ENCODE data around the gene CTXND1. TPM values are rescaled to one million over a fixed set of nuclear protein-coding genes. Genes with fewer than 3 reads are reported as not detected.

The CTXND1 gene
- total and polyA plus RNA-seq, 12 donors: 0.11 to 8.3 (median 1.8) TPM

DNA sequence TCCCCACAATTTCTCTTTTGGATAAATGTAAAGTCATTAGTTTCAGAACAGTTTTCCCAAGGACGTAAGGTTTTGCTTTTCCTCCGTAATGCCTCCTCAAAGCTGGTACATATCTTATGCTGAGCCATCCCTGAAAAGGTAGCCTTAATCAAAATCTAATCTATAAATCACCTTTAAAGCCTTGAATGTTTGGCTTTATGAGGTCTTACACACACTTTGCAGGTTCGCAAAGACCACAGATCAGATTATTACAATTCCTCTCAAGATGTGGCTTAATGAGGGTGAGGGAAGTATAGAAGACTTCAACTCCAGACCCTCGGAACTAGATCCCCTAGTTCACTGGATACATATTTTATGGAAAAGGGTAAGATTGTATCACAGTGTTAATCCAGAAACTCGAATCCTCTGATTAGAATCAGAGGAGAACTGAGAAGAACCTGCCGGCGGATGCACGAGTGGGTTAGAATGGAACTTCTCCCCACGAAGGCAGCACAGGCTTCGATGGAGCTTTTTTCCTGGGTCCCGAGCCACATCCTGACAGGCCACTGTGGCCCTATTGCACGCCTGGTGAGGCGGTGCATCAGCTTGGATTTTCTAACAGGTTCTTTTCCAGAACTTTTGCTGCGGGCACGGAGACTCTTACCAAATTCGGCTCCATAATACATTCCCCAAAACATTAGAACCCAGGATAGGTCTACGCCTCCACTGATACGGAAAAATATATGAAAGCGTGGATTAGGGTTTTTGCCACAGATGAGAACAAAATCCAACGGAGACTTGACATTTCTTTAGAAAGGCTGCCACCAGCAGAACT, 1.2 kb downstream of the CTXND1 start:
- Histone ChIP-seq H3K36me3 (no peaks in the 10 kb centered on the region), H3K4me1 (peaks cover 0 to 6% (median 0%) of the 10 kb centered on the region in 9 donors), H3K27me3 (peaks cover 6 to 98% (median 76%) of the 10 kb centered on the region in 7 donors), H3K4me3 (peak overlapping the region in 5 of 10 donors; percentile 42 to 53 (median 48)), H3K9me3 (no peaks in the 10 kb centered on the region), H3K27ac (peak overlapping the region in 5 of 10 donors; percentile 34 to 60 (median 56))
- DNase-seq (peak in 1 of 2 donors; percentile 13), ATAC-seq (peak in 1 of 8 donors; percentile 51)
- intact Hi-C loops (cut with DNase I): no loop called here
- WGBS, 2 donors: 60 to 62% methylated on average over 20 of the region's 20 CpGs
- TF ChIP-seq, protein P1, sequence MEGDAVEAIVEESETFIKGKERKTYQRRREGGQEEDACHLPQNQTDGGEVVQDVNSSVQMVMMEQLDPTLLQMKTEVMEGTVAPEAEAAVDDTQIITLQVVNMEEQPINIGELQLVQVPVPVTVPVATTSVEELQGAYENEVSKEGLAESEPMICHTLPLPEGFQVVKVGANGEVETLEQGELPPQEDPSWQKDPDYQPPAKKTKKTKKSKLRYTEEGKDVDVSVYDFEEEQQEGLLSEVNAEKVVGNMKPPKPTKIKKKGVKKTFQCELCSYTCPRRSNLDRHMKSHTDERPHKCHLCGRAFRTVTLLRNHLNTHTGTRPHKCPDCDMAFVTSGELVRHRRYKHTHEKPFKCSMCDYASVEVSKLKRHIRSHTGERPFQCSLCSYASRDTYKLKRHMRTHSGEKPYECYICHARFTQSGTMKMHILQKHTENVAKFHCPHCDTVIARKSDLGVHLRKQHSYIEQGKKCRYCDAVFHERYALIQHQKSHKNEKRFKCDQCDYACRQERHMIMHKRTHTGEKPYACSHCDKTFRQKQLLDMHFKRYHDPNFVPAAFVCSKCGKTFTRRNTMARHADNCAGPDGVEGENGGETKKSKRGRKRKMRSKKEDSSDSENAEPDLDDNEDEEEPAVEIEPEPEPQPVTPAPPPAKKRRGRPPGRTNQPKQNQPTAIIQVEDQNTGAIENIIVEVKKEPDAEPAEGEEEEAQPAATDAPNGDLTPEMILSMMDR (IDR thresholded peaks at IDR 0.05): no peak

DNA sequence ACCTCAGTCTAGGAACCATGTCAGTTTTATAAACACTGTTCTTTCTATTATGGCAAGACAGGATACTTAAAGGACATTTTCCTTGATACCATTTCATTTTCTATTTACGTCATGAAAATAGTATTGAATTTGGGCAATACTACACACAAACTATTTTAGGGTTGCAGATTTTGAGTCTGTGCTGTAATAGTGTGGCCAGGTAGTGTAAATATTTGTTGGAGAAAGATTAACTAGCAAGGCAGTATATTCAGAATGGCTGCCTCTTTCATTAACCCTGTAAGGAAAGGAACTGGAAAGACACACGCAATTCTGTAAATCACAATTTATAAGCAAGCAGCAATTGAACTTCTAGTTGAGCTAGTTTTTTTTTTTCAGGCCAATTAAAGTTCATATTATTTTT, 2.0 kb downstream of the CTXND1 start:
- intact Hi-C loops (cut with DNase I): no loop called here
- DNase-seq: no peak
- ATAC-seq: no peak
- H3K27ac ChIP-seq: peak overlapping the region in 3 of 10 donors; percentile 1 to 44 (median 3)
- H3K36me3 ChIP-seq: no peaks in the 10 kb centered on the region
- 61 to 73% methylated on average over 2 of the region's 2 CpGs for WGBS, 2 donors
- H3K27me3 ChIP-seq: peaks cover 6 to 98% (median 73%) of the 10 kb centered on the region in 7 donors
- TF ChIP-seq, protein P1 (IDR thresholded peaks at IDR 0.05): no peak
- no peak overlapping the region for H3K4me3 ChIP-seq
- H3K4me1 ChIP-seq: peaks cover 0 to 6% (median 0%) of the 10 kb centered on the region in 9 donors
- no peaks in the 10 kb centered on the region for H3K9me3 ChIP-seq

DNA sequence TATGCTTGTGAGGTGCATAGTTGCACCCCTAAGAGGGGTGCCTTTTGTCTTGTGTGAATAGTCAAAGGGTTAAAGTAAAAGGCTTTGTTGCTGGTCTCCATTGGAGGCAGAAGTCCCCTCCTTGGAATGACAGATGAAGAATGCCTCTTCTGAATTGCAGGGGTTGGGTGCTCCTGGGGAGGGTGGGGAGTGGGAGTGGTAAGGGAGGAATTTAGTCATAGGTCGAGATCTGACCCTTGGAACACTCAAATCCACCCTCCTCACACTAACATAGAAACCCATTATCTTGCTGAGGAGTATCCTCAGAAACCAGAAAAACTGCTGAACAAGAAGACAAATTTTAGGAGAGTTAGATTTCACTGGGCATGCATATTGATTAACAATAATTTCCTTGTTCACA, 4.7 kb downstream of the CTXND1 start:
- Histone ChIP-seq H3K27me3 (peaks cover 6 to 75% (median 57%) of the 10 kb centered on the region in 7 donors), H3K4me1 (peaks cover 0 to 6% (median 0%) of the 10 kb centered on the region in 9 donors), H3K27ac (no peak overlapping the region), H3K36me3 (no peaks in the 10 kb centered on the region), H3K4me3 (no peak overlapping the region), H3K9me3 (no peaks in the 10 kb centered on the region)
- intact Hi-C loops (cut with DNase I): no loop called here
- ATAC-seq (no peak), DNase-seq (no peak)
- WGBS, 2 donors: 50 to 64% methylated on average over 1 of the region's 1 CpG
- TF ChIP-seq, protein P1 (IDR thresholded peaks at IDR 0.05): no peak

DNA sequence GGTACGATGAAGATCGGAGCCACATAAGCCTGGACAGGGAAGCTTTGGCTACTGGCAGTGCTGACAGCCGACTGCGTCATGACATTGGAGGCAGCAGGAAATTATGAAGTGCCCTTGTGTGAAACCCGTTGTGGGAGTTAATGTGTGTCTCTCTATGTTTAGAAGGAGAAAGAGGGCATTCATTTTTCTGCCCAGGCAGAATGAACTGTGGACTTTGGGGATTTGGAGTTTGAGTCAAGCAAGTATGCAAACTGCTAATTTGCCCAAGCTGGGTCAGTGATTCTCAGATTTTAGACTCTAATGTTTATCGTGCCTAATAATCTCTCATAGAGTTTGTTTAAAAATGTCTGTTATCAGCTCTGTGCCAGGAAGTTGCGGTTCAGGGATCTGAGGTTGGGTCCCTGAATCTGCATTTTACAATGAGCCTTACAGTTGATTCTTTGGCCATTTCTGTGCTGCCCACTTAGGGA, 5.6 kb downstream of the CTXND1 start:
- no peaks in the 10 kb centered on the region for H3K9me3 ChIP-seq
- TF ChIP-seq, protein P1 (IDR thresholded peaks at IDR 0.05): no peak
- no peak overlapping the region for H3K4me3 ChIP-seq
- H3K27me3 ChIP-seq: peaks cover under 1 to 66% (median 49%) of the 10 kb centered on the region in 7 donors
- DNase-seq (peak in 1 of 2 donors; percentile 20), ATAC-seq (peak in 5 of 8 donors; percentile 56 to 73 (median 65))
- no peaks in the 10 kb centered on the region for H3K36me3 ChIP-seq
- peaks cover 0 to 6% (median 0%) of the 10 kb centered on the region in 9 donors for H3K4me1 ChIP-seq
- intact Hi-C loops (cut with DNase I): no loop called here
- 16 to 24% methylated on average over 7 of the region's 7 CpGs for WGBS, 2 donors
- peak overlapping the region in 4 of 10 donors; percentile 4 to 50 (median 38) for H3K27ac ChIP-seq
